CD4-positive, alpha-beta T cell treated with Interleukin-6 at 100 ng/mL for 8 hours (primary cell): ENCODE measurements around the gene UBE2L3.
"Not testable (repeated sequence)": the region's sequence is repeated elsewhere in the genome, so short reads cannot be mapped to it uniquely, and the experiment has no call there.

Source experiments
- DNase-seq: peaks from one replicate; pipeline ENCODE4 v3.0.0-alpha.2; 2020; ENCODE audit warnings: mixed read lengths, low spot score

Gene UBE2L3

DNA sequence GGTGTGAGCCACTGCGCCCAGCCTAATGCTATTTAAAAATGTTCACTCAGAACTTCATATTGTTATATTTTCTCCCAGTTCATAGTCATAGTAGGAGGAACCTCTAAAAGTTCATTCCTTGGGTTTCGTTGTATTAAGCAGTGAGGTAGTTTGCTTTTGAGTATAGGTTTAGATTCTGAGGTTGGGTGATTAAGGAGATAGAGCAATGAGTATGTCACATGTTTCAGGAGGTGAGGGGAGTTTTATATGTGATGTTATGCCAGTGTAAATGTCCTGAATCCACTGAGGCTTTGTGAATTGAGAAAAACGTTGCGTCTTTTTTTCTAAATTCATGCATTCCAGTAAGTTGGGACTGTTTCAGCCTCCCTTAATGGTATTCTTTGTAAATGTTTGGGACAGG lies 4.2 kb downstream of the UBE2L3 start:
- no peak for DNase-seq

DNA sequence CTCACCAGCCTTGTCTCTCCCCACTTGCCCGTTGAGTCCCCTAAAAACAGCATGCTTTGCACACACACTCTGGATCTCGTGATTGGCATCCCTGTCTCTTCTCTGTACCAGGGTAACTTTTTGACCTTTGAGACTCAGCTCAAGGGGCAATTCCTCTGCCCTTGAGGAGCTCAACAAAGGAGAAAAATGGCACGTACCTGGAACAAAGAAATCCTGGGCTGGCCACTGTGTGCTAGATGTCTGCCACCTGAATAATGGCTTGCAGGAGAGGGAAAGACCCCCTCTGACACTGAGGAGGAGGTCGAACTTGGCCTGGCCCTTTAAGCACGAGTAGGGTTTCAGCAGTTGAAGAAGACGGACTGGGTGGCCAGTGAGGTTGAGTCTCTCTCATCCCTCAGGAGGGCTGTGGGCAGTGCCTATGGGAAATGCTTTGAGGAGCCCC lies 5.8 kb downstream of the UBE2L3 start:
- no peak for DNase-seq

GRCh38 chr22:21573750-21574494 lies 6.4 kb downstream of the UBE2L3 start:
- no peak for DNase-seq

- DNase-seq: no peak
Observed at GRCh38 chr22:21579474-21579851, 11.9 kb downstream of the UBE2L3 start.

DNA sequence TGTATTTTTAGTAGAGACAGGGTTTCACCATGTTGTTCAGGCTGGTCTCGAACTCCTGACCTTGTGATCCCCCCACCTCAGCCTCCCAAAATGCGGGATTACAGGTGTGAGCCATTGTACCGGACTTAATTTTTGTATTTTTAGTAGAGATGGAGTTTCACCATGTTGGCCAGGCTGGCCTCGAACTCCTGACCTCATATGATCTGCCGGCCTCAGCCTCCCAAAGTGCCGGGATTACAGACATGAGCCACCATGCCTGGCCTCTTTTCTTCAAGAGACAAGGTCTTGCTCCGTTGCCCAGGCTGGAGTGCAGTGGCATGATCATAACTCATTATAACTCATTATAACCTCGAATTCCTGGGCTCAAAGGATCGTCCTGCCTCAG lies 13.1 kb downstream of the UBE2L3 start:
- not testable (repeated sequence) for DNase-seq

GRCh38 chr22:21581009-21581713 lies 13.6 kb downstream of the UBE2L3 start:
- not testable (repeated sequence) for DNase-seq

DNA sequence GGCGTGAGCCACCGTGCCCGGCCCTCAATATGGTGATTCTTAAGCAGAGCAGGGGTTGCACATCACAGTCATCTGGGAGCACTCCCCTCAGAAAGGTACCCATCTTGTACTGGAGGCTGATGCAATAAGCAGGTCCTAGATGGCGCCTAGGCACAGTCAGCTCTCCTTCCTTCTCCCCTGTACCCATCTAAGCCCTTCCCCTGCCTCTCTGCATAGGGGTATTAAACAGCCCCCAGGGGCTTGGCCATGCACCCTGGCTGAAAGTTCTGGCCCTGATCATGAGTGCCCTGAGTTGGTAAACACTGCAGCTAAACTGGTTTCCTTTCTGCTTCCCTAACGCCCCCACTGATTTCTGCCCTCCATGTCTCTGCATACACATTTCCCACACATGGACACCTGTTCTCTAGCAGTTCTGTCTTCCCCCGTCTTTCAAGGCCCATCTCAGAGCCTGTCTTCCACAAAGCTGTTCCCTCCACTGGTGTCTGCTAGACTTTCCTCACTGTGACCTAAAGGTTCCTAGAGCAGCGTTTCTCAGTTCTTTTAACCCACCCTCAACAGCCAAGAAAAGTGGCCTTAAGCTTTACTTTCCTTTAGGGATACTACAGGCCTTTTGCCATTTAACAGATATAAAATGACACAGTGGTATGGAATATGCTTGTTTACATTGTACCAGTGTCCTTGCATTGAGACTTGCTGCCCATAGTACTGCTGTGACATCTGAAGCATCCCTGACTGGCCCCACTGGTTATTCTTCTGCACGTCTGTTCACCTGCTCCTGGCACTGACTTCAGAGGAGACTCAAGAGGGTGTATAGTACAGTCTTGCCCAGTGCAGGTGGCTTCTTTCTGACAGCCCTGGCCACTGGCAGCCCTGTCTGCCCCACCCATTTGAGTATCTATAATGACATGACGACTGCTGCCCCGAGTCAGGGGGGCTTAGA lies 15.6 kb downstream of the UBE2L3 start:
- DNase-seq: no peak

DNA sequence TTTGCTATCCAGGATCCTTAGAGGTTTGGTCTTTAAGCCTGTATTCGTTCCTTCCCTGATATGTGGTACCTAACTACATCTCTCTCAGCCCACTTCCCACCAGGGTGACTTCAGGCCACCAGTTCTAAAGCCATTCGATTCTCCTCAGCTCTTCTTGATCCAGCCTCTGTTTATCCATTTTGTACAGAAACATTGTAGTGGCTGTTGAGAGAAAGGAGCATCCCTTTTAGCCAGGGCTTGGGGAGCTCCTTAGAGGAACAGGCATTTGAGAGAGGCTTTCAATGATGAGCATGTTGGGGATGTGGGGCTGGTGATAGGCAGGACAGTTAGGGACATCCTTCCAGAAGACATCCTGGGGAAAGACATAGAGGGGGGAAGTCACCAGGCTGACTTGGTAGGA lies 17.9 kb downstream of the UBE2L3 start:
- no peak for DNase-seq

DNA sequence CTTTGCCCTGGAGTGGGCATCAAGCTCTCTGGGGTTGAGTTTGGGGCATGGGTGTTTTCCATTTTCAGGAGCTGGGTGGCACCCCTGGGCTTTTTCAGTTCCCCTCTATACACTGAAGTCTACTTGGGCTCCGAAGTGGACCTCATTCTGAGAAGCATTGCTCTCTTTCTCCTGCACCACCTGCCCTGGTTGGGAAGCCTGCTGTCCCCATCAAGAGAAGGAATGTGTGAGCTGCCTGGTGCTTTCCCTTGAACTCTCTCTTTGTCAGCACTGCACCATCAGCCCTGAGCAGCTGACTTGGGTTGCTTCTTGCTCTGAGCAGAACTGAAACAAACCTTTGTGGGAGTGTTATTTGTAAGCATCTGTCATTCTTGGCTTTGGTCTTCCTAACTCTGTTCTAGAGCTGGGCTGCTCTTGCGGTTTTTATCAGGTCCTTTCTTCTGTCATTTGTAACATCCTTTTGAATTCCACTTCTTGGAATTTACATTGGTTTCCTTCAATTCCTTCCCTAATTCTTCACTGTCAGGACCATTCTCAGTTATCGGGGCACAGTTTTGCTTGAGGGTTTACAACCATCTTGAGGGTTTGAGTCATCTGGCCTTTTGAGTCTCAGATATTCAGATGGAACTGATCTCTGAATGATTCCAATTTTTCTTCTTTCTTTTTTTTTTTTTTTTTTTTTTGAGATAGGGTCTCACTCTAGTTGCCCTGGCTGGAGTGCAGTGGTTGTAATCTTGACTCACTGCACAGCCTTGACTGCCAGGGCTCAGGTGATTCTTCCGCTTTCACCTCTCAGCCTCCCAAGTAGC lies 20.5 kb downstream of the UBE2L3 start:
- DNase-seq: no peak

DNA sequence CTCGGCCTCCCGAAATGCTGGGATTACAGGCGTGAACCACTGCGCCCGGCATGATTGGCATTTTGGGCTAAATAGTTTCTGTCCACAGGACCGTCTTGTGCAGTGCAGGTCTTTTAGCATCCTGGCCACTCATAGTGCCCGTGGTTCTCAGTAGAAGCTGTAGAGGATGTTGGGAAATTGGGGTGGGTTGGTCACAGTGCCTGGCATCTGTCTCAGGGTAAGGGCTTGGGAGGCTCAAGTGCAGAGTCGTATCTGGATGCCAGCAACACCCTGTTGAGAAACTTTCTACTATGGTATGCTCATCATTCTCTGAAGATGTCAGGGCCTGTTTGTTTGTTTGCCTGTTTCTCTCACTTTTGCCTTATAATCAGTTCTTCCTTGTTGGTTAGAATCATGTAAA lies 21.9 kb downstream of the UBE2L3 start:
- DNase-seq: no peak

GRCh38 chr22:21590809-21591641 lies 23.5 kb downstream of the UBE2L3 start:
- DNase-seq: no peak

DNA sequence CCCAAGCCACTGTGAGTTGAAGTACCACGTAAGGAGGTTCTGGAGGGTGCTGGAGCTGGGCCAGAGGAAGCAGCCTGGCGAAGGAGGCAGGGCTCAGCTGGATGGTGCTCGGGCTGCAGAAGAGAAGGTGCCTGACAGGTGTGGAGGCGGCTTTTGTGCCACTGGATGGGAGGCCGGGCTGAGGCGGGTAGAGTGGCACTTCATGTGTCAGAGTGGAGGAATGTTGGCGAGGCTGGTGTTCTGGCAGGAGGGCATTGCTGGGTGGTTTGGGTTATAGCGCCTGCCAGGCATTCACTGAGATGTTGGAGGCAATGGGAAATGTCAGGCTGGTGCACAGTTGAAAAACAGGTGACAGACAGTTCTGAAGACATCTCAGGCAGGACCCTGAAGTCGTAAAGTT lies 24.2 kb downstream of the UBE2L3 start:
- no peak for DNase-seq

DNA sequence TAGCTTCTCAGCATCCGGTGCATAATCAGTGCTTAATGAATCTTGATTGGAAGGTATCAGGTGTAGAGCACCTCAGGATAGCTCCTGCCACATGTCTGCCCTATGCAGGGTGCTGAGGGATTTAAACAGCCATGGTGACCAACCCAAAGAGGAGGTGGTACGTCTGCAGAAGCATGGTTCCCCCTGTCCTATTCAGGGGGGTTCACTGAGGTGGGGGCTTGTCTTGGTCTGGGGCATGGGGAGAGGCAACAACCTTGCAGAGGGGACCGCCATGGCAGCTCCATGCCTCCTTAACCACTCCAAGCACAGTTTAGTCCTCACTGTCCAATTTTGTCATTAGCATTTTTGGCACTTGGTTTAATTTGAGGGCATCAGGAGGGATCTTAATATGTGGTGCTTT lies 24.9 kb downstream of the UBE2L3 start:
- DNase-seq: no peak

DNA sequence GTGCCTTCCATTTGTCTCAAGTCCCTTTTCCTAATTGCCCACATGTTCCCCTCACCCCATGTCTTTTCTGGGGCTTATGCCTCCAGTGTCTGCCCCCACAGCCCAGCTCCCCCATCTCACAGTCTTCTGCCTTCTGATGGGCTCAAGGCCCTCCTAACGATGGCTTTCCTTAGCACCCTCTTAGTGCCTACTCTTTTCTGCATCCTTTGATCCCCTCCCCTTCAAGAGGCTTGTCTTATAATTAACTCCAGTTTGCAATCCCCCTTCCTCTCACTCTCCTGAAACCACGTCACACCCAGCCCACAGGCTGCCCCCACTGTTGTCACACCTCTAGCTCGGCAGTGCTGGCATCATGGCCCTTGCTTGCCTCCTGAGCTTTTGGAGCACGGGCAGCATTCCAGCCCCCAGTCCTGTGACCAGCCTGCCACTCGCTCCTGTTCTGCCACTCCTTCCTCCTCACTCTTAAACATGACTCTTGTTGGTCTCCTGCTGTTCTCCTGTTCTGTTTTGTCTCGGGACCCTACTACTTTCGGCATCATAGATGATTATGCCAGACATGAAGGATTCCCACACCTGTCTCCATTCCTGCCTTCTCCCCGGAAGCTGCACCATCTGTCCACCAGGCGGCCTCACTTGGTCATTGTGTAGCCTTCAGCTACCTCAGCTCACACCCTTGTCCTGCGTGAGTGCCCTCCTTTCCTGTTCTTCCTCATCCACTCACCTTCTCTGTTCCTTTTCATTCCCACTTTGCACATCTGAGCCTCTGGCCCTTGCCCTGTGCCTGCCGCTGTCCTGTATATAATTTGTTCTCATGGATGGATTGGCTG lies 26.1 kb downstream of the UBE2L3 start:
- no peak for DNase-seq

- no peak for DNase-seq
Observed at GRCh38 chr22:21594865-21595452, 27.4 kb downstream of the UBE2L3 start.

DNA sequence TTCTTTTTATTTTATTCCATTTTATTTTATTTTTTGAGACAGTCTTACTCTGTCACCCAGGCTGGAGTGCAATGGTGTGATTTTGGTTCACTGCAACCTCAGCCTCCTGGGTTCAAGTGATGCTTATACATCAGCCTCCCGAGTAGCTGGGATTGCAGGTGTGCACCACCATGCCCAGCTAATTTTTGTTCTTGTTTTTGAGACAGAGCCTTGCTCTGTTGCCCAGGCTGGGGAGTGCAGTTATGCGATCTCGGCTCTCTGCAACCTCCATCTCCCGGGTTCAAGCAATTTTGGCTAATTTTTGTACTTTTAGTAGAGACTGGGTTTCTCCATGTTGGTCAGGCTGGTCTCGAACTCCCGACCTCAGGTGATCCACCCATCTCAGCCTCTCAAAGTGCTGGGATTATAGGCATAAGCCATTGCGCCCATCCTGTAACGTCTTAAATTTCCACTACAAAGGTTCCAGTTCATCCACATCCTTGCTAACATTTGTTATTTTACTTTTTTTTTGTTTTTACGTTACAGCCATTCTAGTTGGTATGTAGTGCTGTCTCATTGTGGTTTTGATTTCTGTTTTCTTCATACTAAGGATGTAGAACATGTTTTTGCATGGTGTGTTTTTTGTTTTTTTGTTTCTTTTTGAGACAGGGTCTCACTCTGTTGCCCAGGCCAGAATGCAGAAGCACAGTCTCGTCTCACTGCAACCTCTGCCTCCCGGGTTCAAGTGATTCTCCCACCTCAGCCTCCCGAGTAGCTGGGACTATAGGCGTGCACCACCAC lies 29.0 kb downstream of the UBE2L3 start:
- DNase-seq: not testable (repeated sequence)

DNA sequence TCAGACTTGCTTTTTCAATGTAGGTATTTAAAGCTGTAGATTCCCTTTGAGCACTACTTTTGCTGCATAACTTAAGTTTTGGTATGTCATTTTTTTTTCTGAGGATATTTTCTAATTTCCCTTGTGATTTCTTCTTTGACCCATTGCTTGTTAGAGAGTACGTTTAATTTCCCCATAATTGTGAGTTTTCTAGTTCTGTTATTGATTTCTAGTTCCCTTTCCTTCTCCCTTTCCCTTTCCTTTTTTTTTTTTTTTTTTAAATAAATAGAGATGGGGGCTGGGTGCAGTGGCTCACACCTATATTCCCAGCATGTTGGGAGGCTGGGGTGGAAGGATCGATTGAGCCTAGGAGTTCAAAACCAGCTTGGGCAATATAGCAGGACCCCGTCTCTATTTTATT lies 30.8 kb downstream of the UBE2L3 start:
- DNase-seq: no peak

DNA sequence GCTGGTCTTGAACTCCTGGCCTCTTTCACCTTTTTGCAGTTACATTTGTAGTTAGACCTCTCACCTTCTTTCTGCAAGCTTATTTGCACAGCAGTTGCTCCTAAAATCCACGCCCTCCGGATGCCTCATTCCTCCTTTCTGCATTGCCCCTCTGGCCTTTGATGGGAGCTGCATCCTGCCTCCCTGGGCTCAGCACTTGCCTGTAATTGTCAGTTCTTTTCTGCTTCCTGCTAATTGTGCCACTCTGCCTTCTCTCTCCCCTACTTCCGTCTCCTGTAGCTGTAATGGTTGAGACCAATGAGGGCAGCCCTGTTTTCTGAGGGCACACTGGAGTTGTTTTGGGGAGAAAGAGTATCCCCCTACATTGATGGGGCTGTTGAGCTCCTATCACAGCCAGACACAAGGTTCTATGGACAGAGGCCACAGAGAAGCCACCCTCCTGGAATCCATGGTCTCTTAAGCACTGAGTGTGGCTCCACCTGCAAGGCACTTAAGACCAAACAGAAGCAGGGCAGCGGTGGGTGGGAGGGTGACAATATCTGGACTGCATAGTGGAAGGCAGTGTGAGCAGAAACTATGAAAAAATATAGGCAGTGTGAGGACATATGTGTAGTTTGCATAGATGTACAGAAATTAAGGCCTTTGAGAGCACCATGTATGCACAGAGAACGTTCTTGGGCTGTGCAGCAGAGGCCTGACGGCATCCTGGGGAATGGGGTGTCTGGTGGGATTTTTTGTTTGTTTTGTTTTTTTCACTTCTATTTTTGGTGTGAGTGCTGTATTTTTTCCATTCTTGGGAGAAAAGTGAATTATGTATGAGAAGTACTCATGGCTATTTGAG lies 31.8 kb downstream of the UBE2L3 start:
- DNase-seq: no peak
